Testis (tissue), 2 donors: ENCODE data around the gene TBC1D2.

ENCODE experiments used
- POLR2A ChIP-seq: fragments of 450-650 bp; IDR thresholded peaks from one replicate; pipeline ENCODE4 v1.6.1; 2017; ENCODE audit warnings: antibody characterized with exemption, mild to moderate bottlenecking, moderate library complexity
- TF ChIP-seq, protein P1 (sequence below), 3 experiments: fragments of 450-650 bp in 2 of 3; fragments of 200-600 bp in 1 of 3; sonication (generic) in 1 of 3; IDR thresholded peaks; one replicate each; pipeline ENCODE4 v1.5.1; 2016 to 2019; ENCODE audit warnings: antibody characterized with exemption in 3 of 3, mild to moderate bottlenecking in 2 of 3, moderate library complexity in 1 of 3

DNA sequence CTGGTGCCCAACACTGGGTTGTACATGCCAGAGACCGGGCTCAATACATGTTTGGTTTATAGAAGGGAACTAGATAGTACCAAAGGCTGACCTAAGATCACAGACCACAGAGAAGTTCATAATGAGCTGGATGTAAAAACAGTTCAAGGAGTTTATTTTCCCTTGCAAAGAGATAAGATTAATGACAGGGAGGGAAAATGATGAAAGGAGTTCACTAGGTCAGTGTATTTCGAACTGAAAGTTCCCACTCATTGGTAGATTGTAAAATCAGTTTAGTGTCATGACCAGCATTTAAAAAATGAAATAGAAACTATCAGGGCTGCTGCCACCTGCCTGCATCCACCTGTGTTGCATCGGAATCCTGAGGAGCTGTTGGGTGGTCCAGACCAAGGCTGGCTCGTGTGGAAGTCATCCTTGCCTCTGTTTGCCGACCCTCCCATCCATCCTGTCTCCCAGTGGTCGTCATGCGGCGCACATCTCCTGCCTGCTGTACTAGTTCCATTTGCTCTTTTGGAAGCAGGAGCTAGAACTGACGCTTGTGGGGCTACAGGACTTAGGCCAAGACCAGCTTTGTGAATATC lies 21.1 kb downstream of the TBC1D2 start:
- TF ChIP-seq, protein P1, sequence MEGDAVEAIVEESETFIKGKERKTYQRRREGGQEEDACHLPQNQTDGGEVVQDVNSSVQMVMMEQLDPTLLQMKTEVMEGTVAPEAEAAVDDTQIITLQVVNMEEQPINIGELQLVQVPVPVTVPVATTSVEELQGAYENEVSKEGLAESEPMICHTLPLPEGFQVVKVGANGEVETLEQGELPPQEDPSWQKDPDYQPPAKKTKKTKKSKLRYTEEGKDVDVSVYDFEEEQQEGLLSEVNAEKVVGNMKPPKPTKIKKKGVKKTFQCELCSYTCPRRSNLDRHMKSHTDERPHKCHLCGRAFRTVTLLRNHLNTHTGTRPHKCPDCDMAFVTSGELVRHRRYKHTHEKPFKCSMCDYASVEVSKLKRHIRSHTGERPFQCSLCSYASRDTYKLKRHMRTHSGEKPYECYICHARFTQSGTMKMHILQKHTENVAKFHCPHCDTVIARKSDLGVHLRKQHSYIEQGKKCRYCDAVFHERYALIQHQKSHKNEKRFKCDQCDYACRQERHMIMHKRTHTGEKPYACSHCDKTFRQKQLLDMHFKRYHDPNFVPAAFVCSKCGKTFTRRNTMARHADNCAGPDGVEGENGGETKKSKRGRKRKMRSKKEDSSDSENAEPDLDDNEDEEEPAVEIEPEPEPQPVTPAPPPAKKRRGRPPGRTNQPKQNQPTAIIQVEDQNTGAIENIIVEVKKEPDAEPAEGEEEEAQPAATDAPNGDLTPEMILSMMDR (IDR thresholded peaks at IDR 0.05), result no peak
- TF ChIP-seq POLR2A, result no peak
